ENCODE data around the gene FAM124A. TPM values are rescaled to one million over a fixed set of nuclear protein-coding genes. Genes with fewer than 3 reads are reported as not detected.

FAM124A gene
- polyA plus RNA-seq, 2 of the 4 experiments (the other 2 are of a cell fraction), result 1.5 to 1.6 TPM

GRCh38 chr13:51229101-51229719, 7.0 kb downstream of the FAM124A start:
- no peak overlapping the region for H3K4me2 ChIP-seq
- ChIA-PET POLR2A (no interaction called here), CTCF (no interaction called here)
- H3K27ac ChIP-seq, result no peak overlapping the region
- ATAC-seq (no peak), FAIRE-seq (no peak), DNase-seq (ENCODE audit: low read depth in 1 of 2, low spot score in 1 of 2) (no peak)
- H3K9me3 ChIP-seq, result no peaks in the 10 kb centered on the region
- 84% methylated on average over 12 of the region's 12 CpGs for WGBS (ENCODE audit: missing lambda C conversion rate)
- H3K4me1 ChIP-seq, result no peaks in the 10 kb centered on the region
- H3K4me3 ChIP-seq, result no peak overlapping the region
- TF ChIP-seq HDAC2 (IDR thresholded peaks at IDR 0.05) (no peak), RCOR1 (IDR thresholded peaks at IDR 0.05; ENCODE audit: low read depth, low read length) (no peak), CEBPB (IDR thresholded peaks at IDR 0.05) (no peak), ZC3H11A (IDR thresholded peaks at IDR 0.05) (no peak), EHF (CRISPR knock-in tag; IDR thresholded peaks at IDR 0.05) (no peak), CBX8 (IDR thresholded peaks at IDR 0.05) (no peak), TFCP2L1 (CRISPR knock-in tag; IDR thresholded peaks at IDR 0.05) (no peak), TP53 (CRISPR knock-in tag; IDR thresholded peaks at IDR 0.05) (no peak)

- H3K4me2 ChIP-seq, result no peak overlapping the region
- H3K4me3 ChIP-seq, result no peak overlapping the region
- WGBS (ENCODE audit: missing lambda C conversion rate), result 87% methylated on average over 2 of the region's 2 CpGs
- no peaks in the 10 kb centered on the region for H3K4me1 ChIP-seq
- no peak for FAIRE-seq
- ATAC-seq, result no peak
- no peaks in the 10 kb centered on the region for H3K9me3 ChIP-seq
- no peak for DNase-seq (ENCODE audit: low read depth in 1 of 2, low spot score in 1 of 2)
- H3K27ac ChIP-seq, result no peak overlapping the region
- CTCF ChIA-PET, result no interaction called here
- no peak for TF ChIP-seq EP300 (IDR thresholded peaks at IDR 0.05)
- POLR2A ChIA-PET, result no interaction called here
These were observed 7.5 kb downstream of the FAM124A start for GRCh38 chr13:51229731-51230130.

GRCh38 chr13:51230477-51231105, 8.4 kb downstream of the FAM124A start:
- Histone ChIP-seq H3K27ac (no peak overlapping the region), H3K4me3 (no peak overlapping the region), H3K4me2 (no peak overlapping the region), H3K4me1 (no peaks in the 10 kb centered on the region), H3K9me3 (no peaks in the 10 kb centered on the region)
- CTCF ChIA-PET, result no interaction called here
- FAIRE-seq (no peak), DNase-seq (ENCODE audit: low read depth in 1 of 2, low spot score in 1 of 2) (no peak), ATAC-seq (no peak)
- POLR2A ChIA-PET, result no interaction called here
- no peak for TF ChIP-seq RNF2 (IDR thresholded peaks at IDR 0.05; ENCODE audit: borderline replicate concordance, low read depth)
- TF ChIP-seq JUNB (IDR thresholded peaks at IDR 0.05), result no peak
- WGBS (ENCODE audit: missing lambda C conversion rate), result 94% methylated on average over 8 of the region's 8 CpGs

GRCh38 chr13:51231456-51231855, 9.3 kb downstream of the FAM124A start:
- TF ChIP-seq CHD4 (IDR thresholded peaks at IDR 0.05; ENCODE audit: borderline replicate concordance) (no peak), FOSL2 (IDR thresholded peaks at IDR 0.05) (no peak), FOSL2 (CRISPR knock-in tag; IDR thresholded peaks at IDR 0.05) (no peak), E2F6 (IDR thresholded peaks at IDR 0.05; ENCODE audit: borderline replicate concordance, low read depth) (no peak)
- Histone ChIP-seq H3K4me3 (no peak overlapping the region), H3K4me1 (no peaks in the 10 kb centered on the region), H3K27ac (no peak overlapping the region), H3K9me3 (no peaks in the 10 kb centered on the region), H3K4me2 (no peak overlapping the region)
- POLR2A ChIA-PET, result no interaction called here
- no peak for FAIRE-seq
- WGBS (ENCODE audit: missing lambda C conversion rate), result 93% methylated on average over 2 of the region's 2 CpGs
- ATAC-seq, result no peak
- no peak for DNase-seq (ENCODE audit: low read depth in 1 of 2, low spot score in 1 of 2)
- CTCF ChIA-PET, result no interaction called here

GRCh38 chr13:51232328-51232727, 10.1 kb downstream of the FAM124A start:
- DNase-seq (ENCODE audit: low read depth in 1 of 2, low spot score in 1 of 2) (no peak), FAIRE-seq (no peak), ATAC-seq (no peak)
- no peaks in the 10 kb centered on the region for H3K9me3 ChIP-seq
- H3K4me1 ChIP-seq, result no peaks in the 10 kb centered on the region
- H3K27ac ChIP-seq, result no peak overlapping the region
- no peak overlapping the region for H3K4me3 ChIP-seq
- ChIA-PET POLR2A (no interaction called here), CTCF (no interaction called here)
- no peak overlapping the region for H3K4me2 ChIP-seq
- TF ChIP-seq HDAC2 (IDR thresholded peaks at IDR 0.05) (no peak), CHD2 (IDR thresholded peaks at IDR 0.05; ENCODE audit: low read length, partially characterized antibody) (no peak)
